Stomach (tissue), 4 donors: ENCODE measurements around the gene CACNA2D3.

Experiments
- CTCF ChIP-seq, 7 experiments: fragments of 450-650 bp in 4 of 7; fragments of 200-600 bp in 3 of 7; sonication (generic) in 3 of 7; IDR thresholded peaks; one replicate each; pipeline ENCODE4 v1.5.1; 2016 to 2019; ENCODE audit warnings: antibody characterized with exemption in 7 of 7, control low read depth in 2 of 7, mild to moderate bottlenecking in 1 of 7
- POLR2AphosphoS5 ChIP-seq, 3 donors: sonication (generic); formaldehyde crosslinking; IDR thresholded peaks; one replicate each; pipeline ENCODE4 v1.6.1; 2016; ENCODE audit warnings: antibody characterized with exemption in 3 of 3

DNA sequence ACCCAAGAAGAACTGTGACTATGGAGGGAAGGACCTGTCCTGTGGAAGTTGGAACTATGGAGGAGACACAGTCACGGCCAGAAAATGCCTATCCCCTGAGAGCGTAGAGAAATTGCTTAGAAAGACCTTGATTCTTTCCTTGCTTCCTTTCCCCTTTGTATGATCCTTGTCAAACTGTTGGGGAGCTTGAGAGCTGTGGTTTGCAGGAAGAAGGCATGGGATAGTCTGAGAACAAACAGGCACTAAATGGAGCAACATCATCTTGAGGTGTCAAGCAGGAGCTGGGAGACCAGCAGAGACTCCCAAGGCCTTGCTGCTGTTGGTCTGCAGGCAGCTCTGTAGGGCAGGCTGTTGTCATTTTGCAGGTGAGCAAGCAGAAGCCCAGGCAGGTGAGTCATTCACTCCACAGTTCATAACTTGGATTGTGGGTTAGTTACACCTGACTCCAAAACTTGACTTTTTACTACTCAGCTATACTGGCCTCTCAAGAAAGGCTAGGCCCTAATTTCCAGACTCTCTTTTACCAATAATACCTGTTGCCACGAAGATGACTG lies 506.6 kb downstream of the CACNA2D3 start:
- TF ChIP-seq CTCF (IDR thresholded peaks at IDR 0.05) (no peak), POLR2AphosphoS5 (IDR thresholded peaks at IDR 0.05) (no peak)
